Right lobe of liver (tissue), 4 donors: ENCODE data around the gene IPO11.

Experiments
- POLR2A ChIP-seq: fragments of 450-650 bp; IDR thresholded peaks from one replicate; pipeline ENCODE4 v1.6.1; 2017; ENCODE audit warnings: antibody characterized with exemption, mild to moderate bottlenecking
- TF ChIP-seq, protein P1 (sequence below), 4 donors: fragments of 200-600 bp in 3 of 4; fragments of 450-650 bp in 1 of 4; IDR thresholded peaks; one replicate each; pipeline versions ENCODE4 v1.5.1 to v1.8.0; 2016 to 2022; ENCODE audit warnings: antibody characterized with exemption in 4 of 4, mild to moderate bottlenecking in 2 of 4
- donor health status: DM: no; HTN: no; CAD: no.
- donor health status: DM: no; HTN: no; CAD: no.
- donor health status: DM: no; HTN: yes; CAD: no.

DNA sequence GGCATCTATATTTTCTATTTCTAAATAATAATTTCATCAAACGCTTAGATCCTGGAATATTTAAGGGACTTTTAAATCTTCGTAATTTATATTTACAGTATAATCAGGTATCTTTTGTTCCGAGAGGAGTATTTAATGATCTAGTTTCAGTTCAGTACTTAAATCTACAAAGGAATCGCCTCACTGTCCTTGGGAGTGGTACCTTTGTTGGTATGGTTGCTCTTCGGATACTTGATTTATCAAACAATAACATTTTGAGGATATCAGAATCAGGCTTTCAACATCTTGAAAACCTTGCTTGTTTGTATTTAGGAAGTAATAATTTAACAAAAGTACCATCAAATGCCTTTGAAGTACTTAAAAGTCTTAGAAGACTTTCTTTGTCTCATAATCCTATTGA, 167.2 kb downstream of the IPO11 start:
- TF ChIP-seq, protein P1, sequence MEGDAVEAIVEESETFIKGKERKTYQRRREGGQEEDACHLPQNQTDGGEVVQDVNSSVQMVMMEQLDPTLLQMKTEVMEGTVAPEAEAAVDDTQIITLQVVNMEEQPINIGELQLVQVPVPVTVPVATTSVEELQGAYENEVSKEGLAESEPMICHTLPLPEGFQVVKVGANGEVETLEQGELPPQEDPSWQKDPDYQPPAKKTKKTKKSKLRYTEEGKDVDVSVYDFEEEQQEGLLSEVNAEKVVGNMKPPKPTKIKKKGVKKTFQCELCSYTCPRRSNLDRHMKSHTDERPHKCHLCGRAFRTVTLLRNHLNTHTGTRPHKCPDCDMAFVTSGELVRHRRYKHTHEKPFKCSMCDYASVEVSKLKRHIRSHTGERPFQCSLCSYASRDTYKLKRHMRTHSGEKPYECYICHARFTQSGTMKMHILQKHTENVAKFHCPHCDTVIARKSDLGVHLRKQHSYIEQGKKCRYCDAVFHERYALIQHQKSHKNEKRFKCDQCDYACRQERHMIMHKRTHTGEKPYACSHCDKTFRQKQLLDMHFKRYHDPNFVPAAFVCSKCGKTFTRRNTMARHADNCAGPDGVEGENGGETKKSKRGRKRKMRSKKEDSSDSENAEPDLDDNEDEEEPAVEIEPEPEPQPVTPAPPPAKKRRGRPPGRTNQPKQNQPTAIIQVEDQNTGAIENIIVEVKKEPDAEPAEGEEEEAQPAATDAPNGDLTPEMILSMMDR (IDR thresholded peaks at IDR 0.05) = no peak
- no peak for TF ChIP-seq POLR2A
